ENCODE data around the gene ZFAND2A.

ZFAND2A gene

GRCh38 chr7:1131471-1132265 is 28.3 kb downstream of the ZFAND2A start:
- no peak for TF ChIP-seq CTCF (conservative IDR thresholded peaks at IDR 0.05; ENCODE audit: low read depth, low read length)
- no peak overlapping the region for H3K4me3 ChIP-seq (ENCODE audit: low read length)
- DNase-seq (ENCODE audit: low read depth) = no peak

- H3K4me3 ChIP-seq (ENCODE audit: low read length) = no peak overlapping the region
- TF ChIP-seq CTCF (conservative IDR thresholded peaks at IDR 0.05; ENCODE audit: low read depth, low read length) = no peak
- DNase-seq (ENCODE audit: low read depth) = no peak
Observed at GRCh38 chr7:1130021-1130990, 29.7 kb downstream of the ZFAND2A start.

GRCh38 chr7:1129431-1129830 is 30.6 kb downstream of the ZFAND2A start:
- no peak overlapping the region for H3K4me3 ChIP-seq (ENCODE audit: low read length)
- DNase-seq (ENCODE audit: low read depth) = no peak
- TF ChIP-seq CTCF (conservative IDR thresholded peaks at IDR 0.05; ENCODE audit: low read depth, low read length) = no peak

GRCh38 chr7:1127001-1127400 is 33.0 kb downstream of the ZFAND2A start:
- TF ChIP-seq CTCF (conservative IDR thresholded peaks at IDR 0.05; ENCODE audit: low read depth, low read length) = no peak
- DNase-seq (ENCODE audit: low read depth) = no peak
- no peak overlapping the region for H3K4me3 ChIP-seq (ENCODE audit: low read length)

GRCh38 chr7:1125603-1125969 is 34.4 kb downstream of the ZFAND2A start:
- no peak for DNase-seq (ENCODE audit: low read depth)
- TF ChIP-seq CTCF (conservative IDR thresholded peaks at IDR 0.05; ENCODE audit: low read depth, low read length) = no peak
- H3K4me3 ChIP-seq (ENCODE audit: low read length) = no peak overlapping the region

GRCh38 chr7:1124816-1125602 is 35.0 kb downstream of the ZFAND2A start:
- H3K4me3 ChIP-seq (ENCODE audit: low read length) = no peak overlapping the region
- TF ChIP-seq CTCF (conservative IDR thresholded peaks at IDR 0.05; ENCODE audit: low read depth, low read length) = no peak
- no peak for DNase-seq (ENCODE audit: low read depth)
